Fibroblast of skin of back (primary cell): ENCODE data around the gene ARL15.
A peak's percentile ranks its signal among the peaks of the same experiment; 100 is the strongest.

Experiments
- DNase-seq: peaks from one replicate; pipeline ENCODE4 v3.0.0-alpha.2; 2013

The ARL15 gene

GRCh38 chr5:53928641-53929040, 381.7 kb downstream of the ARL15 start:
- no peak for DNase-seq

GRCh38 chr5:53927668-53928247, 382.6 kb downstream of the ARL15 start:
- no peak for DNase-seq

- no peak for DNase-seq
Measured at GRCh38 chr5:53926026-53926425, 384.3 kb downstream of the ARL15 start.

- DNase-seq, result peak; percentile 14
Measured at GRCh38 chr5:53924392-53924791, 386.0 kb downstream of the ARL15 start.

- DNase-seq, result no peak
Measured at GRCh38 chr5:53923961-53924360, 386.4 kb downstream of the ARL15 start.

GRCh38 chr5:53922508-53923498, 387.6 kb downstream of the ARL15 start:
- no peak for DNase-seq

- no peak for DNase-seq
Measured at GRCh38 chr5:53917826-53918225, 392.5 kb downstream of the ARL15 start.

- peak; percentile 53 for DNase-seq
Measured at GRCh38 chr5:53917095-53917494, 393.3 kb downstream of the ARL15 start.

GRCh38 chr5:53915120-53915519, 395.3 kb downstream of the ARL15 start:
- no peak for DNase-seq

GRCh38 chr5:53913941-53914340, 396.4 kb downstream of the ARL15 start:
- no peak for DNase-seq

- no peak for DNase-seq
Measured at GRCh38 chr5:53908757-53909156, 401.6 kb downstream of the ARL15 start.

GRCh38 chr5:53907827-53908226, 402.5 kb downstream of the ARL15 start:
- no peak for DNase-seq

- DNase-seq, result no peak
Measured at GRCh38 chr5:53906736-53907135, 403.6 kb downstream of the ARL15 start.

- no peak for DNase-seq
Measured at GRCh38 chr5:53902296-53902907, 408.0 kb downstream of the ARL15 start.

- no peak for DNase-seq
Measured at GRCh38 chr5:53900677-53901076, 409.7 kb downstream of the ARL15 start.

- no peak for DNase-seq
Measured at GRCh38 chr5:53895091-53895683, 415.2 kb downstream of the ARL15 start.

- DNase-seq, result no peak
Measured at GRCh38 chr5:53893626-53894025, 416.7 kb downstream of the ARL15 start.

- no peak for DNase-seq
Measured at GRCh38 chr5:53892224-53892623, 418.1 kb downstream of the ARL15 start.

- DNase-seq, result no peak
Measured at GRCh38 chr5:53891159-53891558, 419.2 kb downstream of the ARL15 start.

GRCh38 chr5:53890490-53890889, 419.9 kb downstream of the ARL15 start:
- DNase-seq, result no peak

GRCh38 chr5:53884844-53885243, 425.5 kb downstream of the ARL15 start:
- peak; percentile 30 for DNase-seq

- DNase-seq, result peak; percentile 1
Measured at GRCh38 chr5:53884417-53884816, 426.0 kb downstream of the ARL15 start.

GRCh38 chr5:53882676-53883031, 427.7 kb downstream of the ARL15 start:
- DNase-seq, result peak; percentile 73
